ENCODE data around the gene SCAF8. TPM values are rescaled to one million over a fixed set of nuclear protein-coding genes. Genes with fewer than 3 reads are reported as not detected.
A peak's percentile ranks its signal among the peaks of the same experiment; 100 is the strongest.

The SCAF8 gene
- polyA plus RNA-seq (2012; ENCODE audit: low read depth, missing spikeins): 12.7 TPM

DNA sequence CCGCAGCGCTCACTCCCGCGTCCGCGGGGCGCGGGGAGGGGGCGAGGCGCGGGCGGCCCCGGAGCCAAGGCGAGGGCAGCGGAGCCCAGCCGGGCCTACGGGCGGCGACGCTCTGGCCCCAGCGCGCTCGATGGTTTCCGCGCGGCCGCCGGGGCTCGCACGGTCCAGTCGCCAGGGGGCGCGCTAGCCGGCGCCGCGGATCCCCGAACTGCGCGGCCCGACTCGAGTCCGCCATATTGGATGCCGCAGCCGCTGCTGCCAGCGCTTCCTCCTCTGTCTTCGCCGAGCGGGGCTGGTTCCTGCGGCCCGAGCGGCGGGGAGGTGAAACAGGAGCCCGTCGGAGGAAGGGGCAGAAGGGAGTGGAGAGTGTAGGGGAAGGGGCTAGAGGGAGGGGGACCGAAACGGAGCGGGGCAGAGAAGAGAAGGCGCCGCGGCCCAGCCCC is at the start of gene SCAF8:
Gene SCAF8, plus strand, starts transcription at position 234 of the 443 bp plus-strand sequence. CDS start 485 bp downstream, outside the sequence.
- no peak for TF ChIP-seq POU2F2 (IDR thresholded peaks at IDR 0.05; ENCODE audit: low read depth, low read length)
- TF ChIP-seq POLR2AphosphoS5 (IDR thresholded peaks at IDR 0.05; ENCODE audit: low read depth, low read length): peak; percentile 87
- peak; percentile 63; the same call in 1 of the 2 replicates for TF ChIP-seq TAF1 (IDR thresholded peaks at IDR 0.05; ENCODE audit: low read depth, low read length)
- peak; percentile 75; the same call in 1 of the 2 replicates for TF ChIP-seq POLR2A (IDR thresholded peaks at IDR 0.05; ENCODE audit: low read depth, low read length)
- peak; percentile 34 for TF ChIP-seq SPI1 (IDR thresholded peaks at IDR 0.05; ENCODE audit: low read depth, low read length)
- TF ChIP-seq PAX5 (IDR thresholded peaks at IDR 0.05; ENCODE audit: insufficient read depth, low read length, severe bottlenecking): peak; percentile 54
- DNase-seq (ENCODE audit: insufficient read length, low spot score): peak; percentile 76
- FAIRE-seq: peak; percentile 94

- FAIRE-seq: peak; percentile 59
Observed at GRCh38 chr6:154683756-154684523, 49.3 kb upstream of the SCAF8 start.

DNA sequence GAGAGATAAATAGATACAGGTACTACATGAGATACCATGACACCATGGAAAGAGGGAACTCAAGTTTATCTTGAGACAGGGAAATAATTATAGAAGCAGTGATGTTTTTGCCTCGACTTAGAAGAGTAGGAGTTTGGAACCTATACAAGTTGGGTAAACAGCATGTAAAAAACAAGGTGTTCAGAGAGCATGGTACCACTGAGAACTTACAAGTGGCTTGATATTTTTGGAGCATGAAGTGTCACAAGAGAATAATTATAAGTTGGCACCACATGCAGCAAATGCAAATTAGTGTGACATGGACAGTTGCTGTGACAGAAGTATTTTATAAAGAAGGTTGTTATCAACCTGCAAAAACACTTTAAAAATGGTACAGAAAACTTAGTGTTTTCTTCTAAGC is 47.1 kb upstream of the SCAF8 start:
- TF ChIP-seq POLR2A (IDR thresholded peaks at IDR 0.05; ENCODE audit: low read depth, low read length) (no peak), PAX5 (IDR thresholded peaks at IDR 0.05; ENCODE audit: insufficient read depth, low read length, severe bottlenecking) (no peak), POLR2AphosphoS5 (IDR thresholded peaks at IDR 0.05; ENCODE audit: low read depth, low read length) (no peak), SPI1 (IDR thresholded peaks at IDR 0.05; ENCODE audit: low read depth, low read length) (no peak), TAF1 (IDR thresholded peaks at IDR 0.05; ENCODE audit: low read depth, low read length) (no peak), POU2F2 (IDR thresholded peaks at IDR 0.05; ENCODE audit: low read depth, low read length) (no peak)
- no peak for DNase-seq (ENCODE audit: insufficient read length, low spot score)
- FAIRE-seq: no peak

More at GRCh38 chr6:154683756-154684523, 49.3 kb upstream of the SCAF8 start:
- TF ChIP-seq TAF1 (IDR thresholded peaks at IDR 0.05; ENCODE audit: low read depth, low read length) (no peak), SPI1 (IDR thresholded peaks at IDR 0.05; ENCODE audit: low read depth, low read length) (peak; percentile 88)
- DNase-seq (ENCODE audit: insufficient read length, low spot score): peak; percentile 43

- DNase-seq (ENCODE audit: insufficient read length, low spot score): no peak
- TF ChIP-seq POU2F2 (IDR thresholded peaks at IDR 0.05; ENCODE audit: low read depth, low read length) (no peak), PAX5 (IDR thresholded peaks at IDR 0.05; ENCODE audit: insufficient read depth, low read length, severe bottlenecking) (no peak), POLR2AphosphoS5 (IDR thresholded peaks at IDR 0.05; ENCODE audit: low read depth, low read length) (no peak), TAF1 (IDR thresholded peaks at IDR 0.05; ENCODE audit: low read depth, low read length) (no peak), POLR2A (IDR thresholded peaks at IDR 0.05; ENCODE audit: low read depth, low read length) (no peak), SPI1 (IDR thresholded peaks at IDR 0.05; ENCODE audit: low read depth, low read length) (no peak)
- FAIRE-seq: no peak
Observed at GRCh38 chr6:154689493-154690255, 43.5 kb upstream of the SCAF8 start.

DNA sequence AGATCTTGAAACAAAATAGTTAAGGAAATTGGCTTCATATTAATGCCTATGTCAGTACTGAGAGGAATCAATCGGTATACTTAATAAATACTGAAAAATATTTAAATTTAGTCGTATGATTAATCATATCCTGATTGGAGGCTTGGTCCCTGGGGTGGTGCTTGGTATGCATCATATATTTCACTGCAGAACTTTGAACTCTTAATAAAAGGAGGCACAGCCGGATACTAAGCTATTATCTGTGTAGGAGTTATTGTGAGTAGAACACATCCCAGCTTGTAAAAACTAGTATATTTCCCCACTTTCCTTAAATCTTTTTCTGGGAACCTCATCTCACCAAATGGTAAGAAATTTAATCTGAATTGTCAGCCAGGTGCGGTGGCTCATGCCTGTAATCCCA is 42.4 kb upstream of the SCAF8 start:
- FAIRE-seq: no peak
- TF ChIP-seq POLR2AphosphoS5 (IDR thresholded peaks at IDR 0.05; ENCODE audit: low read depth, low read length): no peak
- TF ChIP-seq POLR2A (IDR thresholded peaks at IDR 0.05; ENCODE audit: low read depth, low read length): no peak
- TF ChIP-seq SPI1 (IDR thresholded peaks at IDR 0.05; ENCODE audit: low read depth, low read length): no peak
- DNase-seq (ENCODE audit: insufficient read length, low spot score): no peak

- TF ChIP-seq POLR2A (IDR thresholded peaks at IDR 0.05; ENCODE audit: low read depth, low read length) (no peak), POLR2AphosphoS5 (IDR thresholded peaks at IDR 0.05; ENCODE audit: low read depth, low read length) (no peak), POU2F2 (IDR thresholded peaks at IDR 0.05; ENCODE audit: low read depth, low read length) (no peak), PAX5 (IDR thresholded peaks at IDR 0.05; ENCODE audit: insufficient read depth, low read length, severe bottlenecking) (no peak), TAF1 (IDR thresholded peaks at IDR 0.05; ENCODE audit: low read depth, low read length) (no peak)
- DNase-seq (ENCODE audit: insufficient read length, low spot score): no peak
- no peak for FAIRE-seq
Observed at GRCh38 chr6:154696661-154697060, 36.6 kb upstream of the SCAF8 start.

GRCh38 chr6:154703124-154703523 is 30.1 kb upstream of the SCAF8 start:
- DNase-seq (ENCODE audit: insufficient read length, low spot score): no peak
- FAIRE-seq: no peak

GRCh38 chr6:154705471-154706113 is 27.6 kb upstream of the SCAF8 start:
- no peak for TF ChIP-seq POLR2A (IDR thresholded peaks at IDR 0.05; ENCODE audit: low read depth, low read length)
- TF ChIP-seq SPI1 (IDR thresholded peaks at IDR 0.05; ENCODE audit: low read depth, low read length): no peak
- TF ChIP-seq PAX5 (IDR thresholded peaks at IDR 0.05; ENCODE audit: insufficient read depth, low read length, severe bottlenecking): no peak
- no peak for TF ChIP-seq TAF1 (IDR thresholded peaks at IDR 0.05; ENCODE audit: low read depth, low read length)
- no peak for TF ChIP-seq POLR2AphosphoS5 (IDR thresholded peaks at IDR 0.05; ENCODE audit: low read depth, low read length)
- no peak for TF ChIP-seq POU2F2 (IDR thresholded peaks at IDR 0.05; ENCODE audit: low read depth, low read length)
- no peak for FAIRE-seq
- no peak for DNase-seq (ENCODE audit: insufficient read length, low spot score)

More at GRCh38 chr6:154703124-154703523, 30.1 kb upstream of the SCAF8 start:
- TF ChIP-seq PAX5 (IDR thresholded peaks at IDR 0.05; ENCODE audit: insufficient read depth, low read length, severe bottlenecking): no peak
- no peak for TF ChIP-seq TAF1 (IDR thresholded peaks at IDR 0.05; ENCODE audit: low read depth, low read length)
- no peak for TF ChIP-seq SPI1 (IDR thresholded peaks at IDR 0.05; ENCODE audit: low read depth, low read length)
- no peak for TF ChIP-seq POU2F2 (IDR thresholded peaks at IDR 0.05; ENCODE audit: low read depth, low read length)
- TF ChIP-seq POLR2A (IDR thresholded peaks at IDR 0.05; ENCODE audit: low read depth, low read length): no peak
- no peak for TF ChIP-seq POLR2AphosphoS5 (IDR thresholded peaks at IDR 0.05; ENCODE audit: low read depth, low read length)

DNA sequence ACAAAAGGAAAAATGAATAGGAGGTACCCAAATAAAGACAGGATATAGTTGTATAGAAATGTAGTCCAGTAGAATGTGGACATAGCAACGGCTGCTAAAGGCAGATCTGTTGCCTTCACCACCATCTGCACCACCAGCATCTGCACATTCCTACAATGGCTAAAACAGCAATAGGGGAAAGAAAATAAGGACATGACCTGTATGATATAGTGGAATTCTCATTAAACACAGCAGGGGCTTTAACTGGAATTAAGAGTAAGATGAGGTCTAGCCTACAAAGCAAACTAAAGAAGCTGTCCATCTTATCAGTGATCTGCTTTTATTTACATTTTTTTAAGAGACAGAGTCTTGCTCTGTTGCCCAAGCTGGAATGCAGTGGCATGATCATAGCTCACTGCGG is 26.8 kb upstream of the SCAF8 start:
- FAIRE-seq (no peak), DNase-seq (ENCODE audit: insufficient read length, low spot score) (no peak)
- TF ChIP-seq POLR2AphosphoS5 (IDR thresholded peaks at IDR 0.05; ENCODE audit: low read depth, low read length) (no peak), POU2F2 (IDR thresholded peaks at IDR 0.05; ENCODE audit: low read depth, low read length) (no peak), PAX5 (IDR thresholded peaks at IDR 0.05; ENCODE audit: insufficient read depth, low read length, severe bottlenecking) (no peak), POLR2A (IDR thresholded peaks at IDR 0.05; ENCODE audit: low read depth, low read length) (no peak), TAF1 (IDR thresholded peaks at IDR 0.05; ENCODE audit: low read depth, low read length) (no peak), SPI1 (IDR thresholded peaks at IDR 0.05; ENCODE audit: low read depth, low read length) (no peak)
